Upper lobe of right lung (tissue), 1 donor: ENCODE data around the gene NCOA5. TPM values are rescaled to one million over a fixed set of nuclear protein-coding genes. Genes with fewer than 3 reads are reported as not detected.

Experiments
- ATAC-seq: fragments of 200-7000 bp; cut with Tn5 transposase; one replicate; pipeline ENCODE4 v1.9.1; 2020; ENCODE audit warnings: mild to moderate bottlenecking, moderate library complexity
- DNase-seq: peaks from one replicate; pipeline ENCODE4 v3.0.0-alpha.2; 2020
- H3K27ac ChIP-seq: fragments of 200-600 bp; one replicate; pipeline ENCODE4 v1.8.0; 2022
- H3K27me3 ChIP-seq: fragments of 200-600 bp; one replicate; pipeline ENCODE4 v1.8.0; 2022; ENCODE audit warnings: mild to moderate bottlenecking
- H3K36me3 ChIP-seq: fragments of 200-600 bp; one replicate; pipeline ENCODE4 v1.8.0; 2022
- H3K4me1 ChIP-seq: fragments of 200-600 bp; one replicate; pipeline ENCODE4 v1.8.0; 2022
- H3K4me3 ChIP-seq: fragments of 200-600 bp; one replicate; pipeline ENCODE4 v1.8.0; 2022; ENCODE audit warnings: mild to moderate bottlenecking
- H3K9me3 ChIP-seq: fragments of 200-600 bp; one replicate; pipeline ENCODE4 v1.8.0; 2022
- intact Hi-C: fragments of 100-400 bp; cut with DNase I; formaldehyde crosslinking; loops from one replicate; pipeline ENCODE4 v1.11.0; 2022
- total RNA-seq: library from RNA; stranded (reverse); fragmentation: NEBNext Ultra II Directional; extraction: Animal tissue kit (Norgen Biotek cat#: 25700); gene quantifications from one replicate; pipeline ENCODE4 v1.2.1, GENCODE V29; 2021
- TF ChIP-seq, protein P1 (sequence below): fragments of 200-600 bp; IDR thresholded peaks from one replicate; pipeline ENCODE4 v1.8.0; 2022; ENCODE audit warnings: antibody characterized with exemption
- donor health status: DM: no; HTN: yes; CAD: no; lungs with severe emphysema.

NCOA5 gene
- total RNA-seq, 1 donor from 2014 or later = 28.7 TPM

GRCh38 chr20:46133886-46134654 lies 44.3 kb upstream of the NCOA5 start:
- intact Hi-C loops = no loop called here
- H3K27me3 ChIP-seq = peaks cover 51% of the 10 kb centered on the region
- ATAC-seq = no peak
- no peaks in the 10 kb centered on the region for H3K36me3 ChIP-seq
- no peaks in the 10 kb centered on the region for H3K9me3 ChIP-seq
- no peak overlapping the region for H3K4me3 ChIP-seq
- TF ChIP-seq, protein P1, sequence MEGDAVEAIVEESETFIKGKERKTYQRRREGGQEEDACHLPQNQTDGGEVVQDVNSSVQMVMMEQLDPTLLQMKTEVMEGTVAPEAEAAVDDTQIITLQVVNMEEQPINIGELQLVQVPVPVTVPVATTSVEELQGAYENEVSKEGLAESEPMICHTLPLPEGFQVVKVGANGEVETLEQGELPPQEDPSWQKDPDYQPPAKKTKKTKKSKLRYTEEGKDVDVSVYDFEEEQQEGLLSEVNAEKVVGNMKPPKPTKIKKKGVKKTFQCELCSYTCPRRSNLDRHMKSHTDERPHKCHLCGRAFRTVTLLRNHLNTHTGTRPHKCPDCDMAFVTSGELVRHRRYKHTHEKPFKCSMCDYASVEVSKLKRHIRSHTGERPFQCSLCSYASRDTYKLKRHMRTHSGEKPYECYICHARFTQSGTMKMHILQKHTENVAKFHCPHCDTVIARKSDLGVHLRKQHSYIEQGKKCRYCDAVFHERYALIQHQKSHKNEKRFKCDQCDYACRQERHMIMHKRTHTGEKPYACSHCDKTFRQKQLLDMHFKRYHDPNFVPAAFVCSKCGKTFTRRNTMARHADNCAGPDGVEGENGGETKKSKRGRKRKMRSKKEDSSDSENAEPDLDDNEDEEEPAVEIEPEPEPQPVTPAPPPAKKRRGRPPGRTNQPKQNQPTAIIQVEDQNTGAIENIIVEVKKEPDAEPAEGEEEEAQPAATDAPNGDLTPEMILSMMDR = no peak
- DNase-seq = no peak
- peaks cover 4% of the 10 kb centered on the region for H3K4me1 ChIP-seq
- H3K27ac ChIP-seq = no peak overlapping the region

DNA sequence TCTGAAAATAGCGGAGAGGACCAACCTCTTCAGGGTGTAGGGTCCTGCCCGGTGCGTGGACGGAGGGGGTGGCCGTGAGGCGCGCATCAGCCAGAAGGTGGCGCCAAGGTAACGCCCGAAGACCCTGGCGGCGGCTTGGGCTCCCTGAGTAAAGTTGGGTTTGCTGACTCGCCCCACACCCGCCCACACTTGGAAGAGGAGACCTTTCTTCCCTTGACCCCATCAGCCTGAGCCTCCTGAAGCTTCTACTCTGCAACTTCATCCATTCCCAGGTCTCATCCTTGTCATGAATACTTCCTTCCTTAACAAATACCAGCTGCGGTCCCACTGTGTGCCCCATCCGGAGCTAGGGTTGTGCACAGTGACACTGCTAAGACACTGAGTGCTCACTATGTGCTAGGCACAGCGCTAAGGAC lies 43.0 kb upstream of the NCOA5 start:
- Histone ChIP-seq H3K27me3 (peaks cover 37% of the 10 kb centered on the region), H3K4me1 (peaks cover 4% of the 10 kb centered on the region), H3K36me3 (no peaks in the 10 kb centered on the region), H3K9me3 (no peaks in the 10 kb centered on the region), H3K27ac (no peak overlapping the region), H3K4me3 (no peak overlapping the region)
- ATAC-seq = peak; percentile 88
- peak; percentile 82 for DNase-seq
- intact Hi-C loops = no loop called here
- TF ChIP-seq, protein P1 = peak; percentile 81

DNA sequence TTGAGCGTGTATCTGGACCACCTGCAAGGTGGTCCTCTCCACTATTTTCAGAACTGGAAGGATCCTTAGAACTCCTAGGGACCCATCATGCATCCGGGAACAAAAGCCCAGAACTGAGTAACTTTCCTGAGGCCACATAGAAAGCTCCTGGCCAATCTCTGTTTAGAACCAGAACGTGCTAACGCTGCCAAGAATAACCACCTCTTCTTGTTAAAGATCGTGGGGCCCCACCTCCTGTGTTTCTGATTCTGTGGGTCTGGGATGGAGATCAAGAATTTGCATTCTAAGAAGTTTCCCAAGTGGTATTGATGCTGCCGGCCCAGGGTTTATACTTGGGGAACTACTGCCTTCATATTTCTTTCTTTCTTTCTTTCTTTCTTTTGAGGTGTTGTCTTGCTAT lies 41.6 kb upstream of the NCOA5 start:
- TF ChIP-seq, protein P1 = no peak
- Histone ChIP-seq H3K27me3 (peaks cover 24% of the 10 kb centered on the region), H3K36me3 (peaks cover 7% of the 10 kb centered on the region), H3K27ac (no peak overlapping the region), H3K4me3 (no peak overlapping the region), H3K9me3 (no peaks in the 10 kb centered on the region), H3K4me1 (peaks cover 4% of the 10 kb centered on the region)
- DNase-seq = peak; percentile 2
- intact Hi-C loops = no loop called here
- no peak for ATAC-seq

GRCh38 chr20:46130534-46130933 lies 40.8 kb upstream of the NCOA5 start:
- Histone ChIP-seq H3K36me3 (peaks cover 11% of the 10 kb centered on the region), H3K9me3 (no peaks in the 10 kb centered on the region), H3K4me1 (peaks cover 4% of the 10 kb centered on the region), H3K27ac (no peak overlapping the region), H3K27me3 (peaks cover 15% of the 10 kb centered on the region), H3K4me3 (no peak overlapping the region)
- no peak for ATAC-seq
- DNase-seq = peak; percentile 47
- TF ChIP-seq, protein P1 = no peak
- intact Hi-C loops = no loop called here

- Histone ChIP-seq H3K36me3 (peaks cover 16% of the 10 kb centered on the region), H3K27me3 (peaks cover 12% of the 10 kb centered on the region), H3K4me1 (peaks cover 4% of the 10 kb centered on the region), H3K9me3 (no peaks in the 10 kb centered on the region), H3K27ac (no peak overlapping the region), H3K4me3 (no peak overlapping the region)
- TF ChIP-seq, protein P1 = no peak
- intact Hi-C loops = no loop called here
- DNase-seq = no peak
- ATAC-seq = no peak
Observed at GRCh38 chr20:46129955-46130481, 40.3 kb upstream of the NCOA5 start.
